ENCODE results near the gene WNT7A.

WNT7A gene

DNA sequence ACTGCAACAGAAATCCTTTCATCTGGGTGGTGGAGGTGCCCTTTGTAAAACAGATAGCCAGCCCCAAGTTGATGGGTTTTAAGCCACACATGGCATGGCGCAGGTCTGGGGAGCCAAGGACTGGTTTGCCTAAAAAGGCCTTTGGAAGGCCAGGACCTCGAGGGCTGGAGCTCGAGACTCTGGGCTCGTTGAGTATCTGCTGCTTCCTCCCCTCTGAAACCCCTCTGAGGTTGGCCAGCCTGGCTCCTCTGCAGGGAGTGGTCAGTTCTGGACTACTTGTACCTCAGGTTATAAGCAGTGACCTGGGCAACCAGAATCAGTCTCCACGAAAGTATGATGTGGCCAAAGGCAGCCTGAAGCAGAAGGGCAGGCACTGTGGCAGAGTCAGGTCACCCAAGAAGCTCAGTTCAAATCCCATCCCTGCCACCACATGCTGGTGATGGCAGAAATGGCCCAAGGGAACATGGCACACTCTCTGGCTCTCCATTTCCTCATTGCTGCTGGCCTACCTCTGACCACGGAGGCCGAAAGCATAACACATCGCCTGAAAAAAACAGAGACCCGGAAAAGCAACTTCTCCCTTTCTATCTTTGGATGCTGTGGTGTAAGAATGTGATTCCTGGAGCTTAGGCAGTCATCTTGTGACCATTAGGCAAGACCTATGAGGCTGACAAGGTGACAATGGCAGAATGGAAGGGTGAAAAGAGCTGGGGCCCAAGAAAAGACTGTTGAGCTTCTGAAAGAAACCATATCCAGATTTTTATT is 51.2 kb downstream of the WNT7A start:
- TF ChIP-seq, protein P1, sequence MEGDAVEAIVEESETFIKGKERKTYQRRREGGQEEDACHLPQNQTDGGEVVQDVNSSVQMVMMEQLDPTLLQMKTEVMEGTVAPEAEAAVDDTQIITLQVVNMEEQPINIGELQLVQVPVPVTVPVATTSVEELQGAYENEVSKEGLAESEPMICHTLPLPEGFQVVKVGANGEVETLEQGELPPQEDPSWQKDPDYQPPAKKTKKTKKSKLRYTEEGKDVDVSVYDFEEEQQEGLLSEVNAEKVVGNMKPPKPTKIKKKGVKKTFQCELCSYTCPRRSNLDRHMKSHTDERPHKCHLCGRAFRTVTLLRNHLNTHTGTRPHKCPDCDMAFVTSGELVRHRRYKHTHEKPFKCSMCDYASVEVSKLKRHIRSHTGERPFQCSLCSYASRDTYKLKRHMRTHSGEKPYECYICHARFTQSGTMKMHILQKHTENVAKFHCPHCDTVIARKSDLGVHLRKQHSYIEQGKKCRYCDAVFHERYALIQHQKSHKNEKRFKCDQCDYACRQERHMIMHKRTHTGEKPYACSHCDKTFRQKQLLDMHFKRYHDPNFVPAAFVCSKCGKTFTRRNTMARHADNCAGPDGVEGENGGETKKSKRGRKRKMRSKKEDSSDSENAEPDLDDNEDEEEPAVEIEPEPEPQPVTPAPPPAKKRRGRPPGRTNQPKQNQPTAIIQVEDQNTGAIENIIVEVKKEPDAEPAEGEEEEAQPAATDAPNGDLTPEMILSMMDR (IDR thresholded peaks at IDR 0.05; ENCODE audit: low read depth, low read length), result no peak
- H3K27ac ChIP-seq, result no peak overlapping the region

DNA sequence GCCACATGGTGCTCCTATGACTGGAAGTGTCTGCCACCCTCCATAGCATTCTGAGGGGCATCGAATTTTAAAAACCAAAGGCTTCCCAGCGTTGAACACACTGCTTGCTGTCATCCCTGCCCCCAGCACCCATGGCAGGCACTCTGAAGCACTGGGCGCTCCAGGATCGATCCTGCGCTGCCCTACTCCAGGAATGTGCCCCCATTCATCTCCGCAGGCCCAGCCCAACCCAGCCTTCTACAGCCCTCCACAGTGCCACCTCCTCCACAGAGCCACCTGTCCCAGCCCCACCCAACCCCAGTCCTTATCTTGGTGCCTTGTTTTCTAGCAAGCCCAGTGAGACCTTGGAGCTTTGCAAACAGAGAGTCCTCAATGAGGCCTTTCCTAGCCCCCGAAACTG is 52.2 kb downstream of the WNT7A start:
- TF ChIP-seq, protein P1 (IDR thresholded peaks at IDR 0.05; ENCODE audit: low read depth, low read length), result no peak
- Histone ChIP-seq H3K36me3 (no peaks in the 10 kb centered on the region), H3K4me3 (ENCODE audit: low read depth, low read length) (no peak overlapping the region), H3K27ac (no peak overlapping the region), H3K27me3 (ENCODE audit: insufficient read depth, low read depth, severe bottlenecking) (peaks cover 95% of the 10 kb centered on the region), H3K9me3 (ENCODE audit: severe bottlenecking) (no peaks in the 10 kb centered on the region)
- no peak for DNase-seq

More for the DNA sequence above, 51.2 kb downstream of the WNT7A start:
- H3K9me3 ChIP-seq (ENCODE audit: severe bottlenecking), result no peaks in the 10 kb centered on the region
- H3K36me3 ChIP-seq, result no peaks in the 10 kb centered on the region
- no peak for DNase-seq
- peaks cover 96% of the 10 kb centered on the region for H3K27me3 ChIP-seq (ENCODE audit: insufficient read depth, low read depth, severe bottlenecking)
- H3K4me3 ChIP-seq (ENCODE audit: low read depth, low read length), result no peak overlapping the region

GRCh38 chr3:13827256-13827655 is 52.6 kb downstream of the WNT7A start:
- Histone ChIP-seq H3K36me3 (no peaks in the 10 kb centered on the region), H3K9me3 (ENCODE audit: severe bottlenecking) (no peaks in the 10 kb centered on the region), H3K27me3 (ENCODE audit: insufficient read depth, low read depth, severe bottlenecking) (peaks cover 95% of the 10 kb centered on the region), H3K27ac (no peak overlapping the region), H3K4me3 (ENCODE audit: low read depth, low read length) (no peak overlapping the region)
- no peak for DNase-seq
- TF ChIP-seq, protein P1 (IDR thresholded peaks at IDR 0.05; ENCODE audit: low read depth, low read length), result no peak

DNA sequence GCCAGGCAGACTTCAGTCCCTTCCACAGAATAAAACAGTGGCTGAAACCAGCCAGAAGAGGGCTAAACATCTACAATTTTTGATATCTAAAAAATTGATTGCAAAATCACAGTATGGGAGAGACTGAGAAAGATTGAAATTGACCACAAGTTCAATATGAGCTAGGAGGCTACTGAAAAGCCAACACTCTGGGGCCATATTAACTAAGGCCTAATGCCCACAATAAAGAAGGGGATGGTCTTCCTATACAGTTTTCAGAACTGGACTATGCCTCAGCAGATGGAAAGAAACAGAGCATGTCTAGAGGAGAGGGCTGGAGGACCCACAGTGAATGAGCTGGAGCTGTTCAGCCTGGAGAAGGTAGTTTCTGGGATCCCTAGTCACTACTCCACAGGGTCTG is 53.2 kb downstream of the WNT7A start:
- TF ChIP-seq, protein P1 (IDR thresholded peaks at IDR 0.05; ENCODE audit: low read depth, low read length), result no peak
- no peak overlapping the region for H3K27ac ChIP-seq

GRCh38 chr3:13825821-13826220 is 54.0 kb downstream of the WNT7A start:
- TF ChIP-seq, protein P1 (IDR thresholded peaks at IDR 0.05; ENCODE audit: low read depth, low read length), result no peak
- no peak for DNase-seq
- no peaks in the 10 kb centered on the region for H3K36me3 ChIP-seq
- peaks cover 95% of the 10 kb centered on the region for H3K27me3 ChIP-seq (ENCODE audit: insufficient read depth, low read depth, severe bottlenecking)
- H3K27ac ChIP-seq, result no peak overlapping the region
- no peaks in the 10 kb centered on the region for H3K9me3 ChIP-seq (ENCODE audit: severe bottlenecking)
- H3K4me3 ChIP-seq (ENCODE audit: low read depth, low read length), result no peak overlapping the region

More for the DNA sequence above, 53.2 kb downstream of the WNT7A start:
- Histone ChIP-seq H3K27me3 (ENCODE audit: insufficient read depth, low read depth, severe bottlenecking) (peaks cover 95% of the 10 kb centered on the region), H3K9me3 (ENCODE audit: severe bottlenecking) (no peaks in the 10 kb centered on the region), H3K4me3 (ENCODE audit: low read depth, low read length) (no peak overlapping the region), H3K36me3 (no peaks in the 10 kb centered on the region)
- DNase-seq, result no peak

DNA sequence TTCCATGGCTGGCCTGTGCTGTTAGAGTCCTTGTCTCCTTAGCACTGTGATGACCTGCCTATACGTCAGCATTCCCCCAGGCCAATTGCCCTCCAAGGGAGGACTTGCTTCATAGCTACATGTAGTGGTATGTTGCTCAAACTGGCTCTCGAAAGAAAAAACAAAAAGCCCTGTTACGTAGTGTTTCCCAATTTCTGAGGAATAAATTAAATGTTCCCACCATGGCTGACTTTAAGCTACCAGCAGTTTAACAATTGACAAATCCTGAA is 54.6 kb downstream of the WNT7A start:
- TF ChIP-seq, protein P1 (IDR thresholded peaks at IDR 0.05; ENCODE audit: low read depth, low read length), result no peak
- DNase-seq, result no peak
- Histone ChIP-seq H3K4me3 (ENCODE audit: low read depth, low read length) (no peak overlapping the region), H3K9me3 (ENCODE audit: severe bottlenecking) (no peaks in the 10 kb centered on the region), H3K36me3 (no peaks in the 10 kb centered on the region), H3K27ac (no peak overlapping the region), H3K27me3 (ENCODE audit: insufficient read depth, low read depth, severe bottlenecking) (peaks cover 94% of the 10 kb centered on the region)
